HEK293 (cell line): ENCODE measurements around the gene AHCYL2.

Experiments
- CTCF ChIA-PET: fragments of 350-600 bp; formaldehyde crosslinking; extraction: SDS; loops from one replicate; lab custom pipeline; 2021; ENCODE audit warnings: antibody characterized with exemption; lab: Yijun Ruan, JAX
- POLR2A ChIA-PET: fragments of 300-600 bp; formaldehyde crosslinking; extraction: SDS; loops from one replicate; lab custom pipeline; 2020; ENCODE audit warnings: antibody characterized with exemption, inconsistent platforms; lab: Yijun Ruan, JAX
- H3K27ac ChIP-seq: fragments of 200-500 bp; sonication (Bioruptor generic); 2 replicates; pipeline ENCODE4 v1.5.1; 2014; ENCODE audit warnings: low read depth, low read length, control low read depth, inconsistent platforms; ENCODE audit errors: extremely low read depth
- H3K36me3 ChIP-seq, 2 experiments: fragments of 200-500 bp in 1 of 2; sonication (Bioruptor generic) in 1 of 2; 1 replicate in 1 of 2; 2 replicates in 1 of 2; pipeline ENCODE4 v1.5.1; 2014 to 2017; ENCODE audit warnings: inconsistent platforms in 2 of 2, low read length in 2 of 2; ENCODE audit not compliant: control insufficient read depth in 2 of 2, insufficient read depth in 1 of 2
- H3K4me1 ChIP-seq: fragments of 200-500 bp; sonication (Bioruptor generic); 2 replicates; pipeline ENCODE4 v1.5.1; 2014; ENCODE audit warnings: mild to moderate bottlenecking, low read length, inconsistent platforms; ENCODE audit not compliant: control insufficient read depth, insufficient read depth
- H3K4me3 ChIP-seq: 2 replicates; pipeline ENCODE4 v1.5.1; 2011; ENCODE audit warnings: low read depth, mild to moderate bottlenecking, control low read depth, low read length, moderate library complexity
- H3K9me3 ChIP-seq: fragments of 200-500 bp; sonication (Bioruptor generic); 2 replicates; pipeline ENCODE4 v1.5.1; 2014; ENCODE audit warnings: low read depth, low read length, inconsistent platforms; ENCODE audit not compliant: control insufficient read depth, insufficient read depth
- BCL11A ChIP-seq: fragments of 450-650 bp; formaldehyde crosslinking; IDR thresholded peaks from 2 replicates; pipeline ENCODE4 v1.5.1; 2016; ENCODE audit warnings: low read depth, missing biosample characterization, missing genetic modification characterization
- KLF17 ChIP-seq: fragments of 450-650 bp; formaldehyde crosslinking; IDR thresholded peaks from 2 replicates; pipeline ENCODE4 v1.5.1; 2016; ENCODE audit warnings: missing biosample characterization, missing genetic modification characterization
- KLF8 ChIP-seq: fragments of 450-650 bp; formaldehyde crosslinking; IDR thresholded peaks from 2 replicates; pipeline ENCODE4 v1.5.1; 2016; ENCODE audit warnings: missing biosample characterization, missing genetic modification characterization
- SP2 ChIP-seq: fragments of 450-650 bp; formaldehyde crosslinking; IDR thresholded peaks from 2 replicates; pipeline ENCODE4 v1.5.1; 2016; ENCODE audit warnings: missing biosample characterization, missing genetic modification characterization
- SP7 ChIP-seq: fragments of 450-650 bp; formaldehyde crosslinking; IDR thresholded peaks from 2 replicates; pipeline ENCODE4 v1.5.1; 2016; ENCODE audit warnings: missing biosample characterization, missing genetic modification characterization
- ZNF148 ChIP-seq: fragments of 450-650 bp; formaldehyde crosslinking; IDR thresholded peaks from 2 replicates; pipeline ENCODE4 v1.5.0; 2017; ENCODE audit warnings: missing biosample characterization, missing genetic modification characterization, borderline replicate concordance
- ZNF155 ChIP-seq: fragments of 450-650 bp; formaldehyde crosslinking; IDR thresholded peaks from 2 replicates; pipeline ENCODE4 v1.5.1; 2016; ENCODE audit warnings: missing biosample characterization, missing genetic modification characterization
- ZNF23 ChIP-seq: fragments of 450-650 bp; formaldehyde crosslinking; IDR thresholded peaks from 2 replicates; pipeline ENCODE4 v1.5.1; 2016; ENCODE audit warnings: missing biosample characterization, missing genetic modification characterization, borderline replicate concordance
- ZNF280C ChIP-seq: fragments of 450-650 bp; formaldehyde crosslinking; IDR thresholded peaks from 2 replicates; pipeline ENCODE4 v1.5.1; 2016; ENCODE audit warnings: missing biosample characterization, missing genetic modification characterization
- ZNF324 ChIP-seq: fragments of 450-650 bp; formaldehyde crosslinking; IDR thresholded peaks from 2 replicates; pipeline ENCODE4 v1.5.1; 2016; ENCODE audit warnings: missing biosample characterization, missing genetic modification characterization
- ZNF416 ChIP-seq: fragments of 450-650 bp; formaldehyde crosslinking; IDR thresholded peaks from 2 replicates; pipeline ENCODE4 v1.5.1; 2016; ENCODE audit warnings: missing biosample characterization, missing genetic modification characterization
- ZNF596 ChIP-seq: fragments of 450-650 bp; IDR thresholded peaks from 2 replicates; pipeline ENCODE4 v1.5.0; 2018; ENCODE audit warnings: missing biosample characterization, mild to moderate bottlenecking, missing genetic modification characterization, moderate library complexity
- ZNF654 ChIP-seq: fragments of 450-650 bp; formaldehyde crosslinking; IDR thresholded peaks from 2 replicates; pipeline ENCODE4 v1.5.1; 2016; ENCODE audit warnings: low read depth, missing biosample characterization, missing genetic modification characterization
- ZNF664 ChIP-seq: fragments of 450-650 bp; formaldehyde crosslinking; IDR thresholded peaks from 2 replicates; pipeline ENCODE4 v1.5.1; 2016; ENCODE audit warnings: missing biosample characterization, missing genetic modification characterization
- ZNF692 ChIP-seq: fragments of 450-650 bp; formaldehyde crosslinking; IDR thresholded peaks from 2 replicates; pipeline ENCODE4 v1.5.1; 2016; ENCODE audit warnings: missing biosample characterization, missing genetic modification characterization
- ZNF76 ChIP-seq: fragments of 450-650 bp; formaldehyde crosslinking; IDR thresholded peaks from 2 replicates; pipeline ENCODE4; 2016; ENCODE audit warnings: low read depth, missing biosample characterization, missing genetic modification characterization, borderline replicate concordance
- ZNF791 ChIP-seq: fragments of 450-650 bp; formaldehyde crosslinking; IDR thresholded peaks from 2 replicates; pipeline ENCODE4 v1.5.1; 2016; ENCODE audit warnings: missing biosample characterization, missing genetic modification characterization
- ZSCAN5A ChIP-seq: fragments of 450-650 bp; formaldehyde crosslinking; IDR thresholded peaks from 2 replicates; pipeline ENCODE4 v1.5.1; 2016; ENCODE audit warnings: missing biosample characterization, missing genetic modification characterization
- ZXDB ChIP-seq: fragments of 450-650 bp; formaldehyde crosslinking; IDR thresholded peaks from 2 replicates; pipeline ENCODE4 v1.5.1; 2016; ENCODE audit warnings: missing biosample characterization, missing genetic modification characterization

The AHCYL2 gene

GRCh38 chr7:129385598-129385997 lies 160.8 kb downstream of the AHCYL2 start:
- no peak for TF ChIP-seq ZNF416 (tag by site-specific recombination)
- TF ChIP-seq SP2 (tag by site-specific recombination), result no peak
- no peak for TF ChIP-seq ZNF791
- TF ChIP-seq ZNF324, result no peak
- no peak for TF ChIP-seq ZNF76
- TF ChIP-seq ZNF692 (tag by site-specific recombination), result no peak
- no peak for TF ChIP-seq ZNF280C (tag by site-specific recombination)
- TF ChIP-seq ZSCAN5A (tag by site-specific recombination), result no peak
- no peaks in the 10 kb centered on the region for H3K9me3 ChIP-seq
- CTCF ChIA-PET, result interaction anchor here (1.0 to 1.4 kb wide), 3 partner anchors 9 to 167 kb away, joined by 3 to 7 read pairs (median 4); no protein-coding TSS in a partner anchor
- POLR2A ChIA-PET, result no interaction called here
- H3K4me1 ChIP-seq, result no peaks in the 10 kb centered on the region
- no peak overlapping the region for H3K27ac ChIP-seq
- H3K4me3 ChIP-seq, result no peak overlapping the region
- H3K36me3 ChIP-seq, result peaks cover 0 to 3% of the 10 kb centered on the region in 2 experiments; a peak in 1 of 3 replicates

- H3K27ac ChIP-seq, result no peak overlapping the region
- H3K4me1 ChIP-seq, result no peaks in the 10 kb centered on the region
- H3K36me3 ChIP-seq, result peaks cover 0 to 3% of the 10 kb centered on the region in 2 experiments; a peak in 1 of 3 replicates
- no peaks in the 10 kb centered on the region for H3K9me3 ChIP-seq
- ChIA-PET CTCF (interaction anchor here (1.3 to 6.2 kb wide), 3 partner anchors 10 to 43 kb away, joined by 4 to 52 read pairs (median 6); no protein-coding TSS in a partner anchor), POLR2A (no interaction called here)
- H3K4me3 ChIP-seq, result no peak overlapping the region
- TF ChIP-seq ZNF654 (tag by site-specific recombination), result no peak
- TF ChIP-seq BCL11A, result no peak
- TF ChIP-seq ZNF23, result no peak
- no peak for TF ChIP-seq KLF17 (tag by site-specific recombination)
- no peak for TF ChIP-seq ZNF148 (tag by site-specific recombination)
- no peak for TF ChIP-seq ZXDB (tag by site-specific recombination)
- no peak for TF ChIP-seq ZNF596 (tag by site-specific recombination)
- TF ChIP-seq ZNF155 (tag by site-specific recombination), result no peak
- no peak for TF ChIP-seq KLF8
- no peak for TF ChIP-seq SP7
- TF ChIP-seq ZNF664 (tag by site-specific recombination), result no peak
Measured at GRCh38 chr7:129386506-129386905, 161.7 kb downstream of the AHCYL2 start.
